ENCODE measurements around the gene FRA10AC1.

FRA10AC1 gene

DNA sequence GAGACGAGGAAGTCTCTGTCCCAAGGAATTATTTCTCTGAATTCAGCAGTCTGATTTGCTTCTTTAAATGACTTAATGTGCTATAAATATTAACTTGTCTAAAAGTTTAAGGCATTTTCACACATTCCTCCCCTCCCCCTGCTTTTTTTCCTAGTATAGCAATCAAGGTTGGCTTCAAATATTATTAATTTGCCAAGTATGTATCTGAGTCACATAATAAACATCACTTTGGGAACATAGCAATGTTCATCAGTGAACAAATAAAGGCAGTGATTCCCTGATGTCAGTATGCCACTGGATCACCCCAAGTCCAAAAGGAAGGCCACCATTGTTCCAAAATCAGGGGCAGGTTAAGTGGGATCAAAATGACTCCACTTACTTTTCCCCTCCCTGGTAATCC, 49.5 kb downstream of the FRA10AC1 start:
- H3K4me3 ChIP-seq (ENCODE audit: low read depth, low read length), result no peak overlapping the region
- DNase-seq (ENCODE audit: low read depth, low spot score), result peak; percentile 1
- ChIA-PET CTCF (no interaction called here), POLR2A (no interaction called here)
- TF ChIP-seq, protein P1, sequence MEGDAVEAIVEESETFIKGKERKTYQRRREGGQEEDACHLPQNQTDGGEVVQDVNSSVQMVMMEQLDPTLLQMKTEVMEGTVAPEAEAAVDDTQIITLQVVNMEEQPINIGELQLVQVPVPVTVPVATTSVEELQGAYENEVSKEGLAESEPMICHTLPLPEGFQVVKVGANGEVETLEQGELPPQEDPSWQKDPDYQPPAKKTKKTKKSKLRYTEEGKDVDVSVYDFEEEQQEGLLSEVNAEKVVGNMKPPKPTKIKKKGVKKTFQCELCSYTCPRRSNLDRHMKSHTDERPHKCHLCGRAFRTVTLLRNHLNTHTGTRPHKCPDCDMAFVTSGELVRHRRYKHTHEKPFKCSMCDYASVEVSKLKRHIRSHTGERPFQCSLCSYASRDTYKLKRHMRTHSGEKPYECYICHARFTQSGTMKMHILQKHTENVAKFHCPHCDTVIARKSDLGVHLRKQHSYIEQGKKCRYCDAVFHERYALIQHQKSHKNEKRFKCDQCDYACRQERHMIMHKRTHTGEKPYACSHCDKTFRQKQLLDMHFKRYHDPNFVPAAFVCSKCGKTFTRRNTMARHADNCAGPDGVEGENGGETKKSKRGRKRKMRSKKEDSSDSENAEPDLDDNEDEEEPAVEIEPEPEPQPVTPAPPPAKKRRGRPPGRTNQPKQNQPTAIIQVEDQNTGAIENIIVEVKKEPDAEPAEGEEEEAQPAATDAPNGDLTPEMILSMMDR (IDR thresholded peaks at IDR 0.05; ENCODE audit: insufficient read depth, low read length, missing control alignments), result no peak

- no peak for DNase-seq (ENCODE audit: low read depth, low spot score)
- no peak overlapping the region for H3K4me3 ChIP-seq (ENCODE audit: low read depth, low read length)
- ChIA-PET POLR2A (no interaction called here), CTCF (no interaction called here)
- TF ChIP-seq, protein P1 (IDR thresholded peaks at IDR 0.05; ENCODE audit: insufficient read depth, low read length, missing control alignments), result no peak
These were observed 62.6 kb downstream of the FRA10AC1 start for GRCh38 chr10:93639791-93640190.

GRCh38 chr10:93630625-93631557, 71.5 kb downstream of the FRA10AC1 start:
- CTCF ChIA-PET, result no interaction called here
- TF ChIP-seq, protein P1 (IDR thresholded peaks at IDR 0.05; ENCODE audit: insufficient read depth, low read length, missing control alignments), result no peak
- POLR2A ChIA-PET, result no interaction called here
- H3K4me3 ChIP-seq (ENCODE audit: low read depth, low read length), result no peak overlapping the region
- no peak for DNase-seq (ENCODE audit: low read depth, low spot score)

- CTCF ChIA-PET, result no interaction called here
- TF ChIP-seq, protein P1 (IDR thresholded peaks at IDR 0.05; ENCODE audit: insufficient read depth, low read length, missing control alignments), result no peak
- POLR2A ChIA-PET, result no interaction called here
- DNase-seq (ENCODE audit: low read depth, low spot score), result no peak
- no peak overlapping the region for H3K4me3 ChIP-seq (ENCODE audit: low read depth, low read length)
These were observed 72.6 kb downstream of the FRA10AC1 start for GRCh38 chr10:93629647-93630305.

GRCh38 chr10:93628858-93629257, 73.5 kb downstream of the FRA10AC1 start:
- POLR2A ChIA-PET, result no interaction called here

GRCh38 chr10:93622942-93623341, 79.5 kb downstream of the FRA10AC1 start:
- ChIA-PET CTCF (no interaction called here), POLR2A (no interaction called here)
- TF ChIP-seq, protein P1 (IDR thresholded peaks at IDR 0.05; ENCODE audit: insufficient read depth, low read length, missing control alignments), result no peak
- H3K4me3 ChIP-seq (ENCODE audit: low read depth, low read length), result no peak overlapping the region
- no peak for DNase-seq (ENCODE audit: low read depth, low spot score)

More at GRCh38 chr10:93628858-93629257, 73.5 kb downstream of the FRA10AC1 start:
- no peak for DNase-seq (ENCODE audit: low read depth, low spot score)
- TF ChIP-seq, protein P1 (IDR thresholded peaks at IDR 0.05; ENCODE audit: insufficient read depth, low read length, missing control alignments), result no peak
- CTCF ChIA-PET, result no interaction called here
- H3K4me3 ChIP-seq (ENCODE audit: low read depth, low read length), result no peak overlapping the region
